Stimulated activated naive CD4-positive, alpha-beta T cell (primary cell): ENCODE measurements around the gene TEK.
"Not testable (repeated sequence)": the region's sequence is repeated elsewhere in the genome, so short reads cannot be mapped to it uniquely, and the experiment has no call there.

ENCODE experiments used
- DNase-seq, 6 experiments: peaks; one replicate each; lab custom pipeline; 2025; lab: John Stamatoyannopoulos, UW

TEK gene

GRCh38 chr9:27227192-27227591, 118.2 kb downstream of the TEK start:
- DNase-seq = no peak

DNA sequence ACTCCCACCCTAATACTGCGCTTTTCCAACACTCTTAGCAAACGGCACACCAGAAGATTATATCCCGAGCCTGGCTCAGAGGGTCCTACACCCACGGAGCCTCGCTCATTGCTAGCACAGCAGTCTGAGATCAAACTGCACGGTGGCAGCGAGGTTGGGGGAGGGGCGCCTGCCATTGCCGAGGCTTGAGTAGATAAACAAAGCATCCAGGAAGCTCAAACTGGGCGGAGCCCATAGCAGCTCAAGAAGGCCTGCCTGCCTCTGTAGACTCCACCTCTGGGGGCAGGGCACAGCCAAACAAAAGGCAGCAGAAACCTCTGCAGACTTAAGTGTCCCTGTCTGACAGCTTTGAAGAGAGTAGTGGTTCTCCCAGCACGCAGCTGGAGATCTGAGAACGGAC, 130.6 kb downstream of the TEK start:
- DNase-seq = not testable (repeated sequence)

DNA sequence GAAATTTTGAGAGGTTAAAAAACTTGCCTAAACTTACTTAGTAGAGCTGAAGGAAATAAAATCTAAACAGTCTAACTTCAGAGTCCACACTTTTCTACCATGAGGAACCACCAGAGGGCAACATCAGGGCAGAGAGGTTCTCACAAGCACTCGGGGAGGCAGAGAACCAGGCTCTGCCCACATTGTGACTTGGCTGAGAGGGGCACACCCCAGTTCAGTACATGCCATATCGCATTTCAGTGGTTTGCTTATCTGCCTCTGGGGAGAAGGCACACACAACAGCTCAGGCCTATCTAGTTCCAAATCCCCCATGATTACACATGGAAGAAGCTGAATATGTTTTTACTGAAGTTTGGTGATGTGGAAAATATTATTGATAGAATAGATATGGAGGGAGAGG, 138.7 kb downstream of the TEK start:
- no peak for DNase-seq

DNA sequence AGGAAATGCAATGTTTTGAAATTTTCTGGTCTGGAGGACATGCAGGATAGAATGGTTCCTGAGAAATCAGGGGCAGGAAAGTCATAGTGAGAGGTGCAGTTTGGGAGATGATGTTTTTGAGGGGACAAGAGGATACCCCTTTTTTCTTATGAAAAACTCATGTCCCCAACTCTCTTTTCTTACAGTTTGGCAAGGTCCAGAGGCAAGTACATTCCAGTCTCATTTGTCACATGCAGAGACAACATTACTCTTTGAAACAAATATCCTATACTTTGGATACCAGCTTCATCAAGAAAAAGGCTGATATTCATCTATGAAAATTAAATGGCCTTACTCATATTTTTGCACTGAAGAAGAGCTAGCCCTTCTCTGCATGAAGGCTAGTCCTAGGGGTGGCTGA, 139.7 kb downstream of the TEK start:
- DNase-seq = no peak

DNA sequence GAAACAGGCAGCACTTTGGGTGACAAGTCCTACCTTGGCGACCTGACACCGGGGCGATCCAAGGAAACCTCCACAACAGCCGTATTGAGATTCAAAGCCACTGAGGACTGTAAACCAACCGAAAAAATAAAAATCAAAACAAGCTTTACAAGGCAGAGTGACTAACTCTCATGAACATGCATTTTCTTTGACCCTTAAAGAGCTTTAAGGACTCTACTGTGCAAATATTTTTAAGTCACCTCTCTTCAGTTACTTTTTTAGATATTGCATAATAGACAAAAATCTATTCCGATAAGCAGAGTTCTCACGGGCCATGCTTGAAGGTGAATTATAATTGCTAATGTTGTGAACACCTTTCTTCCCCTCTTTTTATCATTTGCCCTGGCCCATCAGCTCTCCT, 149.6 kb downstream of the TEK start:
- no peak for DNase-seq

DNA sequence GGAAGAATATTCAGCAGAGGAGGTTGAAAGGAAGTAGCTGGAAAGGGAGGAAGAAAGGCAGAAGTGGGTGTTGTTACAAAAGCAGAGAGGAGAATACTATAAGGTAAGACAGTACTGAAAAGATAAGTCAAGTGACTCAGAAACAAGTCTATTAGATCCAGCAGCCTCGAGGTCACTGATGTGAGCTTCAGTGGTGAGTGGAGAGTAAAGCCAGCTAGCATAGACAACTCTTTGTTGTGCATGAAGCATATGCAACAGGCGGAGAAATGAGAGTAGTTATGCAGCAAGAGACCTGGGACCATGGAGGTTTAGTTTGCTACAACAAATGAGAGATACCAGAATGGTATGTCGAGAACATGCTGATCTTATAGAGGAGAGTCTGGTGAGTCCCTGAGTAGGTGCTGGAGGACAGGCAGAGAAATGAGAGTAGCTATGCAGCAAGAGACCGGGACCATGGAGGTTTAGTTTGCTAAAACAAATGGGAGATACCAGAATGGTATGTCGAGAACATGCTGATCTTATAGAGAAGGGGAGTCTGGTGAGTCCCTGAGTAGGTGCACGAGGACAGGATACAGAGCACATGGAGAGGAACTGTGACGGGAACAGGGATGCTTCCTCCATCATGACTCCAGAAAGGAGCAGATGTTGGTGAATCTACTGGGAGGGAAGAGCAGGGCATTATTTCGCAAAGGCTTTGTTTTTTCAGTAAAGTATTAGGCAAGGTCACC, 151.9 kb downstream of the TEK start:
- no peak for DNase-seq

GRCh38 chr9:27261517-27262211, 152.6 kb downstream of the TEK start:
- no peak for DNase-seq

DNA sequence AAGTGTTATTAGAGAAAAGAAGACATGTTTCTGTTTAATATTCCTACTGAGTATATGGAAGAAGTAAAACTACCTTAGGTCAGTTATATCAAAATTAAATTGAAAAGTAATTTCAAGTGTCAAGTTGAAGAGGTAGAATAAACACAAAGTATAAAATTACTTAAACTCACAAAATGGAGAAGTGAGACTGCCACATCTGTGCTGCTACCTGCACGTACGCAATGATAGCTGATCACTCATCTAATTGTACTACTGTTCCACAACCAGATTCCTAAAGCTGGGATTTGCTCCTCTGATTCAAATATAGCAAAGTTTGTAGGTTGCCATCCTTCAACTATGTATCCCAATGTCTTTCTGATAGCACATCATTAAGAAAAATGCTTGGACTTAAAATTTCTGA, 163.1 kb downstream of the TEK start:
- no peak for DNase-seq

DNA sequence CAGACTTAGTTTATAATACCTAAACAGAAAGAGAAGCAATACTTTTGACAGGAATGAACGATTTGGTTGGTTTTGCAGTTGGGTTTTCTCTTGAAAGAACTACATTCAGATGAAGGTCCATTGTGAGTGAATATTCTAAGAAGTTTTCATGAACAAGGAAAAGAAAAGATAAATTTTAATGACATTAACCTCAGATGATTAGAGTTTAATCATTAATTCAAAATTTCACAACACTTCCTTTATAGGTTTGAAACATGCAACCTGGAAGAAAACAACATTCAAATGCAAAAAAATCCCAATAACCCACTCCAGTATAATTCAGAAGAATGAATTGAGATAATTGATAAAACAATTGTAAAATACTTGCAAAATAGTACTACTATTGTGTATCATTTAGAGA, 164.2 kb downstream of the TEK start:
- DNase-seq = no peak

GRCh38 chr9:27276193-27277030, 167.4 kb downstream of the TEK start:
- peak in 3 of 6 experiments; percentile 22 to 54 (median 37) for DNase-seq

DNA sequence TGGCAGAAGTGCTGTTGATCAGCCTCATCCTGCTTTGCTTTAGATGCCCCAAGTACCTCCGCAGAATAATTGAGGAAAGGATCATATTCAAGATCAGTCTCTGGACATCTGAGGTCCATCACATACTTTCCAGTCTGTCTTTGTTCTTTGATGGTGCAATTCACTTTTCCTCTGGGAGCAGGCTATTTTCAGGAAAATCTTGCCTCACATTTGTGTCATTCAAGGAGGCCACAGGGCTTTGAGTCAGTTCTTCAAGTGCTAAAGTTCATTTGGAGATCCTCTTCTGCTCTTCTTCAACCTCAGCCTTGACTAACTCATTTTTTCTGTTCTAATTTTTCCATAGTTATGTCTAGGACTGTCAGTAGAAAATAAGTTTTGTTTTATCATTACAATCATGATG, 169.3 kb downstream of the TEK start:
- no peak for DNase-seq

DNA sequence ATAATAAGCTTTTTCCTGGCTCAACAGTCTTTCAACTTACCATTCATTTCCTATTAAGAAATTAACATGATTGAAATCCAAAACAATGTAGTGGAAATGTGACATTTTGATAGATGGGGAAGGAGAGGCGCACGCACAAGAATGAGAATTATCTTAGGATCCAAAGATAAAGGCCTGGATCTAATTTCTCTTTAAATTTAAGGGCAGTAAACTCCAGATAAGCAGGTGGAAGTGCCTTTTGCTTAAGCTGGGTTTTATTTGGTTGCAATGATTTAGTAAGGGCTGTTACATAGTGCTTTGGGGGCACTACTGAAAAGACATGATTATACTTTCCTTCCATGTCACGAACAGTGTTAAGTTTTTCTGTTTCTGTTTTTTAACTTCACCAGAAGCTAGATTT, 170.6 kb downstream of the TEK start:
- DNase-seq = no peak
